DMS79 treated with DMSO at 0.1 percent for 48 hours (cell line): ENCODE measurements around the gene RIF1.
A peak's percentile ranks its signal among the peaks of the same experiment; 100 is the strongest.

ENCODE experiments used
- DNase-seq: peaks from one replicate; lab custom pipeline; 2025; lab: John Stamatoyannopoulos, UW

RIF1 gene

DNA sequence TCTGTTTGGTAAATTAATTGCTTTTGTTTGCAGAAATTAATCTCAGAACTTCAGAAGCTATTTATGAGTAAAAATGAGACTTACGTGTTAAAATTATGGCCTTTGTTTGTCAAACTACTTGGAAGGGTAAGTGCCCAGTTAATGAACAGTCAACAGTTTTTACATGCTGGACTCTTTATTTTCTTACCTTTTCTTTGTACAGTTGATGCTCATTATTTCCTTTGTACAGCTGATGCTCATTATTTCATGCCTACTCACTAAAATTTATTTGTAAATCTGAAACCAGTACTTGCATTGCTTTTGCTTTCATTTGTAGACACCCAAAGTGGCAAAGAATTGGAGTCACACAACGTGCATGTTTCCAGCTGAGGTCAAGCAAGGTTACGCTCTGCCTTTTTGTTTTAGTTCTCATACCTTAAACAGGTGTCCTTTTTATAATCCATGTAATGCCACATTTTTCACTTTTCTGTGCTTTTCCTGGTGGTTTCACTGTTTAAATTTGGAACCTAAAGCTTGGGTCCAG, 13.3 kb downstream of the RIF1 start:
- no peak for DNase-seq

DNA sequence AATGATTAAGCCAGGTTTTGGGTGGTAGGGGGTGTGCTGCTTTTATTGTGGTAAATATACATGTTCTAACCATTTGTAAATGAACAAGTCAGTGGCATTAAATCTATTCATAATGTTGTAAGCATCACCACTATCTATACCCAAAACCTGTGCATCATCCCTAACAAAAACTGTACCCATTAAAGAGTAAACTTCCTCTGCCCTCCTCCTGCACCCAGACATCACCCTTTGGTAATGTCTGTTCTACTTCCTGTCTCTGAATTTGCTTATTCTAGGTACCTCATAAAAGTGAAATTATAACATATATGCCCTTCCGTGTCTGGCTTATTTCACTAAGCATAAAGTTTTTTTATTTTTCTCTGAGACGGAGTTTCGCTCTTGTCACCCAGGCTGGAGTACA, 14.1 kb downstream of the RIF1 start:
- no peak for DNase-seq

- peak; percentile 15 for DNase-seq
Observed at GRCh38 chr2:151437630-151438029, 27.9 kb downstream of the RIF1 start.

GRCh38 chr2:151438506-151438905, 28.8 kb downstream of the RIF1 start:
- no peak for DNase-seq

GRCh38 chr2:151439127-151439526, 29.4 kb downstream of the RIF1 start:
- DNase-seq = no peak

GRCh38 chr2:151459358-151459757, 49.7 kb downstream of the RIF1 start:
- DNase-seq = no peak

- DNase-seq = no peak
Observed at GRCh38 chr2:151465771-151466170, 56.1 kb downstream of the RIF1 start.

DNA sequence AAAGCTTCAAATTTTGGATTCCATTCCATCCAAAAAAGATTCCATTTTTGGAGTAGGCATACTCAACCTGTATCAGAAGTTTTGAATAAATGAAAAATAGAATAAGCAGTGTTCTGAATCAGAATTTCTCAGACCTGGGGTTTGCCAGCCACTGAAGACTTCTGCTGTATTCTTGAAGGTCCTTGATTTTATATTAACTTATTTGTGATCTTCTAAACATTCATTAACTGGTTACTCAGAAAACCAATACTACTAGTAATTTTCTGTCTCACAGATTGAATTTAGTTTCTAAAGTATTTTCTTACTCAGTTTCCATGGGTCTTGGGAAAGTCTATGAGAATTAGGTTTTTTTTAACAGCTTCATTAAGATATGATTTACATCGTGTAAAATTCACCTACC, 60.9 kb downstream of the RIF1 start:
- no peak for DNase-seq

- DNase-seq = no peak
Observed at GRCh38 chr2:151472966-151473365, 63.3 kb downstream of the RIF1 start.

- no peak for DNase-seq
Observed at GRCh38 chr2:151475071-151475470, 65.4 kb downstream of the RIF1 start.

GRCh38 chr2:151476287-151476686, 66.6 kb downstream of the RIF1 start:
- DNase-seq = no peak

DNA sequence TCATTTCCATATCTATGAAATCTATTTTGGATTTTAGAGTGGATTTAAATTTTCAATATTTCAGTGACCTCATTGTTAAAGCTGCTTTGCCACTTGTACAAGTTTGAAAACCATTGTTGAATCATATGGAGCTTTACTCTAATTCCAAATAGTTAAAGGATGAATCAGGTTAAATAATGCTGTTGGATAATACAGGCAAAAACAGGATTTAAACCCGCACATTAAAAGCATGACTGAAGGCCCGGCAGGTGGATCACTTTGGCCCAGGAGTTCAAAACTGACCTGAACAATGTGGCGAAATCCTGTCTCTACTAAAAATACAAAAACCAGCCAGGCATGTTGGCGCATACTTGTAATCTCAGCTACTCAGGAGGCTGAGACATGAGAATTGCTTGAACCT, 68.3 kb downstream of the RIF1 start:
- no peak for DNase-seq

DNA sequence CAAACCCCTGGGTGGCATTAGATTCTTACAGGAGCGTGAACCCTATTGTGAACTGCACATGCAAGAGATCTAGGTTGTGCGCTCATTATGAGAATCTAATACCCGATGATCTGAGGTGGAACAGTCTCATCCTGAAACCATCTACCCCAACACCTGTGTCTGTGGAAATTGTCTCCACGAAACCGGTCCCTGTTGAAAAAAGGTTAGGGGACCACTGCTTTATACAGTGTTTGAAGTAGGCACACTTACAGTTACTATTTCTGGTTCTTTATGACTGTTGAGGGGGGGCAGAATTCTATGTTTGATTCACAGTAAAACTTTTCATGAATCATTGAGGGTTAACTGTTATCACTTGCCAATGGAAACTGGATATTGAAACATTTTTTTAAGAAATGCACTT, 72.0 kb downstream of the RIF1 start:
- no peak for DNase-seq

- no peak for DNase-seq
Observed at GRCh38 chr2:151482171-151482725, 72.5 kb downstream of the RIF1 start.

DNA sequence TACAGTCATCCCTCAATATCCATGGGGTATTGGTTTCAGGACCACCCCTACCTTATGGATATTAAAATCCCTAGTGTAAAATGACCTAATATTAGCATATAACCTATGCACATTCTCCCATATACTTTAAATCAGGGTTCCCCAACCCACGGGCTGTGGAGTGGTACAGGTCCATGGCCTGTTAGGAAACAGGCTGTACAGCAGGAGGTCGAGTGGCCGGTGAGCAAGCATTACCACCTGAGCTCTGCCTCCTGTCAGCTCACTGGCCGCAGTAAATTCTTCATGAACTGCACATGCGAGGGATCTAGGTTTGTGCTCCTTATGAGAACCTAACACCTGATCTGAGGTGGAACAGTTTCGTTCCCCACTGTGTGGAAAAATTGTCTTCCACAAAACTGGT, 73.8 kb downstream of the RIF1 start:
- DNase-seq = no peak

- no peak for DNase-seq
Observed at GRCh38 chr2:151484100-151484499, 74.4 kb downstream of the RIF1 start.

- no peak for DNase-seq
Observed at GRCh38 chr2:151486053-151486452, 76.4 kb downstream of the RIF1 start.

DNA sequence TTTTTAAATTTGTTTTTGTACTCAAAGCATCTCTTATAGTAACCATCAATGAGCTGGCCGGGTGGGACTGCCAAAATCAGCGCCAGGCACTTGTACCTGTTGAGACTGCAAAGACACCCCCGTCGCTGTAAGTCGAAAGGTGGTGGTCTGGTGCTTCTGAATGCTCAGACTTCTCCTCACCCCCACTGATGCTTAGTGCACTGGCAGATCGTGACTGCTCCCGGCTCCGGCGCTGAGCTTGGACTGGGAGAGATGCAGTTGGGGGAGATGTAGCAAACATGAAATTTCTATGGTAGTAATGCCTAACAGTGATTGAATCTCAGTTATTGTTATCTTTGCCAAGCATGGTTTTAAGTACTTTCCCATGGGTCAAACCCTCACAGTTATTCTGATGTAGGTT, 80.6 kb downstream of the RIF1 start:
- no peak for DNase-seq

DNA sequence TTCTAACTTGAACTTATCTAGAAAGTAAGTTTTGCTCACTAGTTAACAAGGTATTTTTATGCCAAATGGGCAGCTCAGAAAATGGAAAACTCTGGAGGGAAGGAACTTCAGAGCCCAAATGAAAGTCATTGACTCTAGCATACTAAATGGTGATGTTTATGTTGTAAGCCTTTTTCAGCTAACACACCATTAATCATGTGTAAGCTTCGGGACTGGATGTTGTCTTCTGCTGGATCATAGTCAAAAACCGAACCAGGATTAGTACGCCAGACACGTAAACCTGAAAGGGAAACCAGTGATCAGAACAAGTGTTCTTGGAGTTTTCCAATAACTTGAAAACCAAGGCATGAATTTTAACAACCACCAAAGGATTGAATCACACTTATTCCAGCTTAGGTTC, 81.8 kb downstream of the RIF1 start:
- no peak for DNase-seq

DNA sequence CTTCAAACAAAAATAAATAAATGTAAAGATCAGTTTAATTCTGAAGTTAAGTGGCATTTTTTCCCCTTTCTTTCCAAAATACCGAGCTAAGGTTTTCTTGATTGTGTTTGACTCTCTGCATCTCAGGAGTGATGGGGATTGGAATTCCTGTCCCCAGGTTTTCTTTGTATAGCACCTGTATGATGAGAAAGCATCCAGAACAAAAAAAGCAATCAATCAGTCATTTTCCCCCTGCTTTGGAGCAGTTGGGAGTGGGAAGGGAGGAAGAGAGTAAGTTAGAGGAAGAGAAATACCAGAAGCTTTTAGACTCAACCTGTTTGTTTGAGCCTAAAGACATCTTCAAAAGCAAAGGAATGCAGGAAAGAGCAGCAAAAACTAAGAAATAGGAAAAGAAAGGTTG, 88.5 kb downstream of the RIF1 start:
- no peak for DNase-seq

- DNase-seq = no peak
Observed at GRCh38 chr2:151506170-151506569, 96.5 kb downstream of the RIF1 start.

DNA sequence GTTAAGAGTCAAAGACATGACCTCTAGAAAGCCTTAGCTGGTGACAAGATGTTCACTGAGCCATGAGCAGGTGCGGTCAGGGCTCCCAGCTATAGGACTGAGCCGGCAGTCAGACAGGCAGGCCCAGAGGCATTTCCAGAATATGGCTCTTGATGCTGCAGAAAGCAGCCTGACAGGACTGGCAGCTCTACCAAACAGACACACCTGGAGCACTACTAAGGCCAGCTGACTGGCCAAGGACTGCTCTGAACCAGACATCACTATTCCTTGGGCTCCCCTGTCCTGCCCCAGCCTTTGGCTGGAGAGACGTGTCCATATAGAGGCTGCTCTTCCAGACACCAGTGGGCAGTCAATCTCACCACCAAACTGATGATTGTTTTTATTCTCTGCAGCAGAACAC, 98.8 kb downstream of the RIF1 start:
- no peak for DNase-seq

GRCh38 chr2:151518802-151519201, 109.1 kb downstream of the RIF1 start:
- DNase-seq = no peak

DNA sequence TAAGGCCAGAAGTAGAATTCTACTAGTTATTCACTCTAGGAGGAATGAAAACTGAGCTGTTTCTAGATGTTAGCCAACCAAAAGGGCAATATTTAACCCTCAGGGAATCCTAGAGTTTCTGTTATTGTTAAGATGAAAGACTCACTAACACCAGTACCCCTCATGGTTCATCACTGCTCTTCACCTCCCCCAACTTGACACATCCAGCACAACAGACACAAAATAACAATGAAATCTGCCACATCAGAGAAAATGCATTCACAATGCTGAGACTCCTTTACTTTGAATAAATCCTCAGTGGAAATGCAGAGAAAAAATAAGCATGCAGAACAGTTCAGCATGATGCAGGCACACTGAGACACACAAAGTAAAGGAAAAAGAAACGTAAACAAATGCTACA, 111.3 kb downstream of the RIF1 start:
- no peak for DNase-seq

- DNase-seq = no peak
Observed at GRCh38 chr2:151522556-151522955, 112.9 kb downstream of the RIF1 start.
